Measurements from ENCODE around the gene VPS37B. TPM values are rescaled to one million over a fixed set of nuclear protein-coding genes. Genes with fewer than 3 reads are reported as not detected.
"Not testable (repeated sequence)": the region's sequence is repeated elsewhere in the genome, so short reads cannot be mapped to it uniquely, and the experiment has no call there.

VPS37B gene
- total and polyA plus RNA-seq, 5 experiments from 2014 or later, result 15.2 to 37.2 (median 19.4) TPM

DNA sequence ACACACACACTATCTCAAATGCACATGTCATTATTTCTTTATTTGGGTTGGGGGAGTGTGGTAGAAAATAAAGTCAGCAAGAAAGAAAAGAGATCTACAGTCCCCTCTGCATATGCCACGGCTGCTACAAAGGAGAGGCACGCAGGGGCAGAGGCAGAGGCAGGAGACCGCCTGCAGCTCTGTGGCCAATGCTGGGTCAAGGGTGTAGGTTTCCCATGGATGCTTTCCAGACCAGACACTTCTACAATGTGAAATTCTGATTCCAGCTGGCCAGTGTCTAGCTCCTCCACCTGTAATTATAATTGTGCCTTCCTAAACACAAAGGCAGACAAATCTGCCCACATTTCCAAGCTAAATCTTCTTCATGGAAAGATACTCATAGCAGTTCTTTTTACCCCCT lies 19.2 kb downstream of the VPS37B start:
- Mint-ChIP-seq H3K36me3 (peaks cover 0 to 23% (median 0%) of the 10 kb centered on the region in 3 donors), H3K4me3 (peak overlapping the region in 2 of 10 donors; percentile 16 to 38), H3K9me3 (no peaks in the 10 kb centered on the region), H3K4me1 (peaks cover 55 to 99% (median 94%) of the 10 kb centered on the region in 4 donors), H3K27ac (peak overlapping the region in 9 of 10 donors; percentile 16 to 76 (median 43)), H3K27me3 (no peaks in the 10 kb centered on the region)
- DNase-seq, result no peak
- POLR2A ChIA-PET, result interaction anchor here (0.6 to 2.0 kb wide), 3 partner anchors 12 to 41 kb away, joined by 3 to 8 read pairs (median 5); no protein-coding TSS in a partner anchor
- ATAC-seq, result no peak

DNA sequence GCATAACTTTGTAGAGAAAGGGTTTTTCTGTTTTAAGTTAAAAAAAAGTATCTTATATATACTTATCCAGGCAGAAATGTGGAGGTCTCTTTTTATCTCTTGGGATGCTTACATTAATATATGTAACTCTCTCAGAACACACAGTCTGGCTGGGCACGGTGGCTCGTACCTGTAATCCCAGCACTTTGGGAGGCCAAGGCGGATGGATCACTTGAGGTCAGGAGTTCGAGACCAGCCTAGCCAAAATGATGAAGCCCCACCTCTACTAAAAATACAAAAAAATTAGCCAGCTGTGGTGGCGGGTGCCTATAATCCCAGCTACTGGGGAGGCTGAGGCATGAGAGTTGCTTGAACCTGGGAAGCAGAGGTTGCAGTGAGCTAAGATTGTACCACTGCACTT lies 19.6 kb downstream of the VPS37B start:
- Mint-ChIP-seq H3K36me3 (peaks cover 0 to 25% (median 0%) of the 10 kb centered on the region in 3 donors), H3K27ac (peak overlapping the region in 8 of 10 donors; percentile 43 to 85 (median 74)), H3K4me3 (peak overlapping the region in 4 of 10 donors; percentile 19 to 61 (median 55)), H3K4me1 (peaks cover 53 to 99% (median 95%) of the 10 kb centered on the region in 4 donors)
- not testable (repeated sequence) for H3K27me3 Mint-ChIP-seq, DNase-seq, ATAC-seq, H3K9me3 Mint-ChIP-seq
- POLR2A ChIA-PET, result interaction anchor here (0.6 to 2.0 kb wide), 3 partner anchors 12 to 40 kb away, joined by 3 to 8 read pairs (median 5); no protein-coding TSS in a partner anchor

DNA sequence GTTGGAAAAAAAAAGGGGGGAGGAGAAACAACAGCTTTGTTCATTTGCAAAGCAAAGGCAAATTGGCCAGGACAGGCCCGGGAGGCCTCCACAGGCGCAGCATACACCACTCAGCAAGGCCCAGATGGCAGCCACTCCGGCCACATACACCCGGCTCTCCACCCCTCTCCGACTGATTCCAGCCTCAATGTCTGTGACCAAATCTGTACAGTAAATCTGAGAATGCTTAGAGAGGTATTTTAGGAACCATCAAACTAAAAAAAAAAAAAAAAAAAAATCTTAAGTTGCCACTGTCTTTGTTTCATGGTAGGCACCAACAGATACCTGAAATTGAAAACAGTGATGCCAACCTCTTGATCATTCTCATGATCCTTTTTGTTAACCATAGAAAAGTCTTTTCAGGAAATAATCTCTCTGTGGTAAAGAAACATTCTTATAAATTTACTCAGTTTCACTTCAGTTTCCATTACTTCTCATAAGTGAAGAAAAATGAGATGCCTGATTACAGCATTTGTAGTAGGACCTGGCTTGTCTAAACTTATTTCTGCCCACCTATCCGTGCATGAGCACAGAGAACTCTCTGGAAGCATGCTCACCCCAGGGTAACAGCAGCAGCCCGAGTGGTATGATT lies 20.2 kb downstream of the VPS37B start:
- no peaks in the 10 kb centered on the region for H3K27me3 Mint-ChIP-seq
- H3K9me3 Mint-ChIP-seq, result no peaks in the 10 kb centered on the region
- peaks cover 48 to 99% (median 94%) of the 10 kb centered on the region in 4 donors for H3K4me1 Mint-ChIP-seq
- POLR2A ChIA-PET, result interaction anchor here (0.6 to 2.1 kb wide), 5 partner anchors 12 to 40 kb away, joined by 3 to 11 read pairs (median 7); no protein-coding TSS in a partner anchor
- peak overlapping the region; percentile 43 to 85 (median 72) for H3K27ac Mint-ChIP-seq
- DNase-seq, result no peak
- ATAC-seq, result no peak
- H3K36me3 Mint-ChIP-seq, result peaks cover 0 to 23% (median under 1%) of the 10 kb centered on the region in 3 donors
- H3K4me3 Mint-ChIP-seq, result peak overlapping the region in 6 of 10 donors; percentile 14 to 61 (median 38)

DNA sequence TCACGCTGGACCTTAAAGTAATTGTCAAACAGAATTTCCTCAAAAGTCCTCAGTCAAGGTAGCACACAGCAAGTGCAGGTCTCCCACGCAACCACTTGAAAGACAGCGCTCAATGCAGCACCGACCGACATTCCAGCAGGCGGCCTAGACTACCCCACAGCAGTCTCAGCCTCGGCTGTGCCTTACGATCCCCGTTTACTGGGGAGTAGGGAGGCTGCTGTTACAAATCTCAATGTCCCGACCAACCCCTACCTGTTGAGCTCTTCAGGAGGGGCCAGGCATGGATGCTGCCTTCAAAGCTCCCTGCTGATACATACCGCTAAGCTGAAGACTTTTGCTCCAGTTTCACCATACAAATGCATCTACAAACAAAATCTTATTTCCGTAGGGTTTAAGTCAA lies 21.8 kb downstream of the VPS37B start:
- H3K27me3 Mint-ChIP-seq, result no peaks in the 10 kb centered on the region
- peak overlapping the region; percentile 15 to 94 (median 82) for H3K27ac Mint-ChIP-seq
- H3K4me3 Mint-ChIP-seq, result peak overlapping the region; percentile 55 to 93 (median 75)
- peaks cover 0 to 30% (median 4%) of the 10 kb centered on the region in 3 donors for H3K36me3 Mint-ChIP-seq
- H3K9me3 Mint-ChIP-seq, result no peaks in the 10 kb centered on the region
- POLR2A ChIA-PET, result interaction anchor here (1.0 to 2.1 kb wide), 3 partner anchors 14 to 79 kb away, joined by 5 to 11 read pairs (median 7); no protein-coding TSS in a partner anchor
- peaks cover 35 to 99% (median 85%) of the 10 kb centered on the region in 4 donors for H3K4me1 Mint-ChIP-seq
- ATAC-seq (peak; percentile 86), DNase-seq (peak in 7 of 10 donors; percentile 57 to 79 (median 63))

DNA sequence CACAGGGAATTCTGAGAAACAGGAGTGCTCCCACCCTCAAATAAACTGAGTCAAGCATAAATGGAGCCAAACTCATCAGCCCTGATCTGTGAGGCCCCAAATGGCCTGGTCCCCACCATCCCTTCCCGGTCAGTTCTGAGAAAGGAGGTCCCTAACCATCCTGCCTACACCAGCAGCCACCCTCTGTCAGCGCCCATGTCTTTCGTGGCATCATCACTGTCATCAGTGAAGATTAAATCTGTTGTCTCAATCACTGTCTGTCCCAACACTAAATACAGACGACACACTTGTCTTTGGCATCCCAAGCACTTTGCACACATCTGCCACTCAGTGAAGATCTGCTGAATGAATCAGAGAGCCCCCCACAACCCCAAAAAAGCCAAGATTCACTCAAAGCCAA lies 22.4 kb downstream of the VPS37B start:
- H3K9me3 Mint-ChIP-seq, result no peaks in the 10 kb centered on the region
- H3K36me3 Mint-ChIP-seq, result peaks cover 0 to 36% (median 9%) of the 10 kb centered on the region in 3 donors
- POLR2A ChIA-PET, result interaction anchor here (1.0 to 2.1 kb wide), 3 partner anchors 14 to 79 kb away, joined by 5 to 11 read pairs (median 7); no protein-coding TSS in a partner anchor
- DNase-seq (no peak), ATAC-seq (peak; percentile 8 to 13)
- peak overlapping the region; percentile 55 to 93 (median 75) for H3K4me3 Mint-ChIP-seq
- H3K4me1 Mint-ChIP-seq, result peaks cover 36 to 99% (median 82%) of the 10 kb centered on the region in 4 donors
- H3K27me3 Mint-ChIP-seq, result no peaks in the 10 kb centered on the region
- peak overlapping the region; percentile 63 to 94 (median 82) for H3K27ac Mint-ChIP-seq

DNA sequence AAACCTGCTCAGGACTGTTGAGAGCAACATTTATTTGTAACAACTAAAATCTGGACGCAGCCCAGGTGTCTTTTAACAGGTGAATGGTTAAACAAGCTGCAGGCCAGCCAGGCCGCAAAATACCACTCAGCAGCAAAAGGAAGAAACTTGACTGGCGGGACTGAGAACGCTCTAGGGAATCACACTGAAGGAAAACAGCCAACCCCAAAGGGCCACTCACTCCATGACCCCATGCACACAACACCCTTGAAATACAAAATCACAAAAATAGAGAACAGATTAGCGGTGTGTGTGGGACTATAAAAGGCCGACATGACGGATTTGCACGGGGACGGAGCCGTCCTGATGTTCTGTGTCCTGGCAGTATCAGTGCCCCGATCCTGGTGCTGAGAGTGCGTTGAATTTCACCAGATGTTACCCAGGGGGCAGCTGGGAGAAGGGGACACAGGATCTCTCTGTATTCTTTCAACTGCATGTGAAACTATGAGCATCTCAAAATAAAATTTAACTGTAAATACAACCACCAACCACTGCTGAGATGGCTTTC lies 23.0 kb downstream of the VPS37B start:
- Mint-ChIP-seq H3K4me3 (peak overlapping the region in 9 of 10 donors; percentile 69 to 97 (median 91)), H3K27me3 (no peaks in the 10 kb centered on the region), H3K9me3 (no peaks in the 10 kb centered on the region), H3K27ac (peak overlapping the region; percentile 48 to 94 (median 84)), H3K4me1 (peaks cover 34 to 92% (median 76%) of the 10 kb centered on the region in 4 donors), H3K36me3 (peaks cover 0 to 40% (median 9%) of the 10 kb centered on the region in 3 donors)
- ATAC-seq, result no peak
- DNase-seq, result no peak
- POLR2A ChIA-PET, result interaction anchor here (1.0 to 3.1 kb wide), 6 partner anchors 8 to 360 kb away, joined by 3 to 27 read pairs (median 7); partner anchors contain the start of genes MPHOSPH9, MTRFR and VPS37B

DNA sequence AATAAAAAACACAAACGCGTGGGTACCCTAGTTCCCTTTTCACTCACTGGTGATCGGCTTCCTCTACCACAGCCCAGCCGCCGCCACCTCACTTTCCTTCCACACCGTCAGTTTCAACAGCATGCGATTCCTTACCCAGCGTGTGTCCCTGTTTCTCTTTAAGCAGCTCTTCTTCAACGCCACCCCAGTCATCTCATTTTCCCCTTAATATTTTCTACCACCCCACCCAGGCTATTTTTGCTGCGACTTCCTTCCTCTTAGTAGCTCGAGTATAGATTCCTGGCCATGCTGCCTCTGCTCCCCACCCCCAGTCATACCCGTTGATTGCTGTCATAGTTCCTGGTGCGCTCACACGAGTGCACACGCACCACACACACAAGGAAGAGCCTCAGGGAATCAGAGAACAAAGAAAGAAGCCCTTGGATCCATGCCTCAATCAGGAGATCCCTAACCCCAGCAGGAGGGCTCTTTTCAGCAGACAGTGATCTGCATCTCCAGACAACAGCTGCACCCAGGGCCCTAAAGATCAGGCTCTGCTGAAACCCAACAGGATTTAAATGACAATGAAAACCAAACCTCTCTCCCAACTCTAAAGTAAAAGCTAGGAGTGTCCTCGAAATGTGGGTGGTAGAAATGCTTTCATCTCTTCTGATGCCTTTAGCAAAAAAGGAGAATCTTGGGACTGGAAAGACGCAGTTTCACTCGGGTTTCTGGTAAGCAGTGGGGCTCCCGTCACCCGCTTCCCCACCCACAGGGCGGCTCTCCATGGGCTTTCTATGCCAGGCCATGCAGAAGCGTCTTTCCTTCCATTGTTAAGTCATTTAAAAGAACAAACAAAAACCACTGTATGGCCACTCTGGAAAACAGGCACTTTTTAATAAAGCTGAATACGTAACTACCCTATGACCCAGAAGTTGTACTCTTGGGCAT lies 23.8 kb downstream of the VPS37B start:
- Mint-ChIP-seq H3K27ac (peak overlapping the region; percentile 88 to 97 (median 94)), H3K36me3 (peaks cover 0 to 40% (median 9%) of the 10 kb centered on the region in 3 donors), H3K9me3 (no peaks in the 10 kb centered on the region), H3K27me3 (no peaks in the 10 kb centered on the region), H3K4me3 (peak overlapping the region; percentile 75 to 97 (median 91)), H3K4me1 (peaks cover 31 to 86% (median 68%) of the 10 kb centered on the region in 4 donors)
- ATAC-seq (peak; percentile 42 to 49), DNase-seq (peak in 4 of 10 donors; percentile 37 to 62 (median 42))
- POLR2A ChIA-PET, result interaction anchor here (0.6 to 3.1 kb wide), 17 partner anchors 8 to 498 kb away, joined by 3 to 27 read pairs (median 5); partner anchors contain the start of genes MPHOSPH9, MTRFR and VPS37B

DNA sequence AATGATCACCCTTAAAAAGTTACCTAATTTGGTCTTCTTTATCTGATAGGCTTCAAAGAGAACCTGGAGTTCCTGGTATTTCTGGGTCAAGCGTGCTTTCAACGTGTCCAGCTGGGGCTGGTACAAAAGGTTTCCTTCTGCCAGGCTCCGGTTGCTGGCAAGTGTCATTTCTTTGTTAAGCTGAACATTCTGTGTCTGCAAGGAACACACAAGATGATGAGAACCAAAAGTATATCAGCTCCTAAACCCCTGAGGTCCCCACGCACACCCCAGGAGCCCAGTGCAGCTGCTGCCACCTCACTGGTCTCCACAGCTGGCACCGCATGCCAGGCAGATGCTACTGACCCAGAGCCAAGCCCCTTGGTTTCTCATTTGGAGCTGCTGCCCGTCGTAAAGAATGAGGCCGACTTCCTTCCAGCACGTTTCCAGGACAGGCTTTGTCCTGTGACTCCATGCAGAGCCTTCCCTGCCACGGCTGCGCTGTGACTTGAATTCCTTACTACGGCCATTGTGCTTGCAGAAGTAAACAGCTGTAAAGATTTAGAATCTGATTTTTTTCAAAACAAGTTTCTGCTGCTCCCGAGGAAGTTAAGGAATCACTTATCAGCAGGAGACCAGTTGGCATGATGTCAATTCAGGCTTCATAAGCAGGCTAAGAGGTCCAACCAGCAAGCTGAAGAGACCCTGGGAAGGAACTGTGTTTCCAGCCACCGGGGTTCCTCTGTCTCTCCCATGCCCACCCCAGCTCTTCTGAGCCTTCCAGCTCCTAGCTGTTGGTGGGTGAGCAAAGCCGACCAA lies 24.9 kb downstream of the VPS37B start:
- peak overlapping the region; percentile 75 to 97 (median 91) for H3K4me3 Mint-ChIP-seq
- DNase-seq (no peak), ATAC-seq (no peak)
- peak overlapping the region; percentile 88 to 96 (median 94) for H3K27ac Mint-ChIP-seq
- H3K4me1 Mint-ChIP-seq, result peaks cover 29 to 78% (median 58%) of the 10 kb centered on the region in 4 donors
- H3K36me3 Mint-ChIP-seq, result peaks cover 0 to 45% (median 12%) of the 10 kb centered on the region in 3 donors
- no peaks in the 10 kb centered on the region for H3K9me3 Mint-ChIP-seq
- POLR2A ChIA-PET, result interaction anchor here (0.6 to 3.1 kb wide), 18 partner anchors 9 to 563 kb away, joined by 3 to 27 read pairs (median 4); partner anchors contain the start of genes MPHOSPH9, MTRFR and VPS37B
- H3K27me3 Mint-ChIP-seq, result no peaks in the 10 kb centered on the region

DNA sequence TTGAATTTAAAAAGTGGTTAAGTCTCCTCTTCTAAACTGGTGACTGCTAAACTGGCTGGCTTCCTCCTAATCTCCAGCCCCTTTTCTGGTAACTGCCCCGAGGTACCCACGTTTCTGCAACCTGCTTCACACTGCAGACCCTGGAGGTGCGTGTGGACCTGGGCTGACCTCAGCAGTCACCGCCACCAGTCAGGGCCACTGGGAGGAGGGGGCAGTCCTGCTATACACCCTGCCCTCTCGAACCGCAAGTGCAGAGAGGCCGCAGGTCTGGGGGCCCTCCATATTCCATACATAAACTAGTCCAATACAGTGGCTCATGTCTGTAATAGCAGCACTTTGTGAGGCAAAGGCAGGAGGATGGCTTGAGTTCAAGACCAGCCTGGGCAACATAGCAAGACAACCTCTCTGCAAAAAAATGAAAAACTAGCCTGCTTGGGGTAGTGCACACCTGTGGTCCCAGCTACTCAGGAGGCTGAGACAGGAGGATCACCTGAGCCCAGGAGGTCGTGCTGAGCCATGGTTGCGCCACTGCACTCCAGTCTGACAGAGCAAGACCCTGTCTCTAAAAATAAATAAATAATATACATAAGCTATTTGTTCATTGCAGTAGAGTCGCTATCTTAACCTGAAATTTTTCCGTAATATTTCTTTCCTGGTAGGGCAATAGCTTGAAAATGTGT lies 25.6 kb downstream of the VPS37B start:
- Mint-ChIP-seq H3K9me3 (no peaks in the 10 kb centered on the region), H3K4me1 (peaks cover 27 to 71% (median 51%) of the 10 kb centered on the region in 4 donors), H3K27ac (peak overlapping the region in 8 of 10 donors; percentile 37 to 96 (median 86)), H3K36me3 (peaks cover 0 to 51% (median 12%) of the 10 kb centered on the region in 3 donors), H3K4me3 (peak overlapping the region in 8 of 10 donors; percentile 26 to 97 (median 92)), H3K27me3 (no peaks in the 10 kb centered on the region)
- POLR2A ChIA-PET, result interaction anchor here (0.6 to 3.1 kb wide), 10 partner anchors 10 to 803 kb away, joined by 3 to 27 read pairs (median 5); partner anchors contain the start of gene VPS37B
- no peak for DNase-seq
- ATAC-seq, result no peak

DNA sequence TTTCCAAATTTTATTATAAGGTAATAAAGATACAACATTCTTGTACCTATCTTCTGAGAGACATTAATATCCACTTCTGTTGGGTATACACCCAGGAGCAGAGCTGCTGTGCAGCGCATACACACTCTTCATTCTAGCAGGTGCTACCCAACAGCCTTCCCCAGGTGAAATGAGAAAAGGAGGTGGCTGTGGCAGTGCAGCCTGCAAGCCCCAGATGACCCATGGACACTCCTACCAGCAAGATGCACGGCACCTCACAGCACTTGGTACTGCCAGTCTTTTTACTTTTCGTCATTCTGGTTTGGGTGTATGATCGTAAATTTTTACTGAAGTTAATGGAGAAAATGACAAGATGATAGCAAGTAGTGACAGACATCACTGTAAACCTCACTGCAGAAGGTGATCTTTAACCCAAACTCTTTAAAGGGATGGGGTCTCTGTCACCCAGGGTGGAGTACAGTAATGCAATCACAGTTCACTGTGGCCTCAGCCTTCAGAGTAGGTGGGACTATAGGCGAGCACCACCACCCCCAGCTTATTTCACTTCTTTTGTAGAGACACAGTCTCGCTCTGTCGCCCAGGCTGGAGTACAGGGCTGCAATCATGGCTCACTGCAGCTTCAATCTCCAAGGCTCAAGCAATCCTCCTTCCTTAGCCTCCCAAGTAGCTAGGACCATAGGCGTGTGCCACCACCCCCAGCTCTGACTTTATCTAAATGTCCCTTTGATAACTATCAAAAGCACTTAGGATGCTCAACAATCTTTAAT lies 26.5 kb downstream of the VPS37B start:
- peaks cover 0 to 55% (median 12%) of the 10 kb centered on the region in 3 donors for H3K36me3 Mint-ChIP-seq
- peak overlapping the region in 7 of 10 donors; percentile 9 to 62 (median 31) for H3K27ac Mint-ChIP-seq
- ATAC-seq (no peak), DNase-seq (no peak)
- no peaks in the 10 kb centered on the region for H3K9me3 Mint-ChIP-seq
- H3K4me1 Mint-ChIP-seq, result peaks cover 27 to 68% (median 48%) of the 10 kb centered on the region in 4 donors
- H3K4me3 Mint-ChIP-seq, result peak overlapping the region in 4 of 10 donors; percentile 4 to 34 (median 16)
- POLR2A ChIA-PET, result interaction anchor here (0.6 to 0.7 kb wide), 3 partner anchors 28 to 804 kb away, joined by 4 to 6 read pairs (median 5); no protein-coding TSS in a partner anchor
- no peaks in the 10 kb centered on the region for H3K27me3 Mint-ChIP-seq
